Large intestine (tissue), 3 donors: ENCODE results near the gene SLC51A. TPM values are rescaled to one million over a fixed set of nuclear protein-coding genes. Genes with fewer than 3 reads are reported as not detected.
A peak's percentile ranks its signal among the peaks of the same experiment; 100 is the strongest.
"Not testable (repeated sequence)": the region's sequence is repeated elsewhere in the genome, so short reads cannot be mapped to it uniquely, and the experiment has no call there.

Source experiments
- DNase-seq, 2 donors: peaks; one replicate each; pipeline versions ENCODE4 v3.0.0 to v3.0.0-alpha.2; 2013
- H3K27ac ChIP-seq: one replicate; pipeline ENCODE4 v1.5.1; 2013; ENCODE audit warnings: low read length
- H3K27me3 ChIP-seq: 2 replicates; pipeline ENCODE4 v1.6.1; 2013; ENCODE audit warnings: low read length; ENCODE audit not compliant: control insufficient read depth, insufficient read depth
- H3K36me3 ChIP-seq: 2 replicates; pipeline ENCODE4 v1.6.1; 2013; ENCODE audit warnings: low read length; ENCODE audit not compliant: control insufficient read depth, insufficient read depth
- H3K4me1 ChIP-seq: one replicate; pipeline ENCODE4 v1.6.1; 2013; ENCODE audit warnings: low read length; ENCODE audit not compliant: control insufficient read depth, insufficient read depth
- H3K4me3 ChIP-seq: one replicate; pipeline ENCODE4 v1.5.1; 2013; ENCODE audit warnings: low read length
- H3K9me3 ChIP-seq: one replicate; pipeline ENCODE4 v1.6.1; 2013; ENCODE audit warnings: mild to moderate bottlenecking, low read depth, low read length, moderate library complexity; ENCODE audit not compliant: control insufficient read depth
- WGBS: methylation state at CpG from one replicate; pipeline ENCODE4 v1.1.5; 2013; ENCODE audit warnings: low lambda C conversion rate; ENCODE audit not compliant: insufficient coverage; 5-methylcytosine and 5-hydroxymethylcytosine counted together
- polyA plus RNA-seq: library from polyadenylated mRNA; unstranded; fragments of 120-200 nt; gene quantifications from one replicate; pipeline ENCODE4 v1.2.1, GENCODE V29; 2013

The SLC51A gene
- polyA plus RNA-seq, 1 donor, result 29.6 TPM

- DNase-seq, result no peak
- 47% methylated on average over 3 of the region's 14 CpGs for WGBS
- no peaks in the 10 kb centered on the region for H3K4me1 ChIP-seq
- H3K27me3 ChIP-seq, result no peaks in the 10 kb centered on the region
- H3K27ac ChIP-seq, result no peak overlapping the region
- H3K4me3 ChIP-seq, result no peak overlapping the region
- H3K36me3 ChIP-seq, result peaks cover 61% of the 10 kb centered on the region
- H3K9me3 ChIP-seq, result peaks cover 4% of the 10 kb centered on the region
These were observed 22.6 kb downstream of the SLC51A start for GRCh38 chr3:196238612-196239560.

- H3K4me1 ChIP-seq, result no peaks in the 10 kb centered on the region
- no peak overlapping the region for H3K4me3 ChIP-seq
- no peak overlapping the region for H3K27ac ChIP-seq
- 90% methylated on average over 2 of the region's 4 CpGs for WGBS
- no peaks in the 10 kb centered on the region for H3K27me3 ChIP-seq
- no peak for DNase-seq
- H3K36me3 ChIP-seq, result peaks cover 57% of the 10 kb centered on the region
- peaks cover 10% of the 10 kb centered on the region for H3K9me3 ChIP-seq
These were observed 24.1 kb downstream of the SLC51A start for GRCh38 chr3:196240424-196240823.

- peaks cover 62% of the 10 kb centered on the region for H3K36me3 ChIP-seq
- no peak overlapping the region for H3K27ac ChIP-seq
- H3K4me1 ChIP-seq, result no peaks in the 10 kb centered on the region
- H3K4me3 ChIP-seq, result no peak overlapping the region
- no peaks in the 10 kb centered on the region for H3K27me3 ChIP-seq
- no CpG with 5 or more reads among the region's 8 CpGs for WGBS
- no peak for DNase-seq
- peaks cover 10% of the 10 kb centered on the region for H3K9me3 ChIP-seq
These were observed 25.4 kb downstream of the SLC51A start for GRCh38 chr3:196241704-196242103.

- H3K9me3 ChIP-seq, H3K4me1 ChIP-seq, H3K27ac ChIP-seq, DNase-seq, H3K4me3 ChIP-seq, H3K27me3 ChIP-seq: not testable (repeated sequence)
- peaks cover 59% of the 10 kb centered on the region for H3K36me3 ChIP-seq
- WGBS, result no CpG with 5 or more reads among the region's 34 CpGs
These were observed 27.8 kb downstream of the SLC51A start for GRCh38 chr3:196244166-196244565.

GRCh38 chr3:196246612-196247308 lies 30.4 kb downstream of the SLC51A start:
- no peaks in the 10 kb centered on the region for H3K4me1 ChIP-seq
- 60% methylated on average over 1 of the region's 13 CpGs for WGBS
- peaks cover 10% of the 10 kb centered on the region for H3K9me3 ChIP-seq
- no peak for DNase-seq
- H3K36me3 ChIP-seq, result peaks cover 39% of the 10 kb centered on the region
- no peaks in the 10 kb centered on the region for H3K27me3 ChIP-seq
- H3K27ac ChIP-seq, result no peak overlapping the region
- H3K4me3 ChIP-seq, result no peak overlapping the region

GRCh38 chr3:196251918-196252317 lies 35.6 kb downstream of the SLC51A start:
- WGBS, result 100% methylated on average over 1 of the region's 16 CpGs
- no peak overlapping the region for H3K4me3 ChIP-seq

GRCh38 chr3:196254376-196255283 lies 38.3 kb downstream of the SLC51A start:
- Histone ChIP-seq H3K4me3 (no peak overlapping the region), H3K27ac (no peak overlapping the region), H3K36me3 (peaks cover 11% of the 10 kb centered on the region), H3K4me1 (peaks cover 6% of the 10 kb centered on the region), H3K9me3 (no peaks in the 10 kb centered on the region), H3K27me3 (no peaks in the 10 kb centered on the region)
- no peak for DNase-seq
- 100% methylated on average over 1 of the region's 5 CpGs for WGBS

More at GRCh38 chr3:196251918-196252317, 35.6 kb downstream of the SLC51A start:
- no peak for DNase-seq
- Histone ChIP-seq H3K27ac (no peak overlapping the region), H3K27me3 (no peaks in the 10 kb centered on the region), H3K9me3 (no peaks in the 10 kb centered on the region), H3K4me1 (peaks cover 6% of the 10 kb centered on the region), H3K36me3 (peaks cover 22% of the 10 kb centered on the region)

GRCh38 chr3:196255776-196256175 lies 39.4 kb downstream of the SLC51A start:
- Histone ChIP-seq H3K4me1 (peaks cover 6% of the 10 kb centered on the region), H3K27me3 (no peaks in the 10 kb centered on the region), H3K27ac (no peak overlapping the region), H3K36me3 (peaks cover 11% of the 10 kb centered on the region), H3K9me3 (no peaks in the 10 kb centered on the region), H3K4me3 (no peak overlapping the region)
- peak in 1 of 2 donors; percentile 23 for DNase-seq
- no CpG with 5 or more reads among the region's 1 CpG for WGBS

GRCh38 chr3:196260784-196261183 lies 44.5 kb downstream of the SLC51A start:
- Histone ChIP-seq H3K36me3 (peaks cover 17% of the 10 kb centered on the region), H3K27ac (no peak overlapping the region), H3K4me1 (no peaks in the 10 kb centered on the region), H3K9me3 (no peaks in the 10 kb centered on the region), H3K4me3 (no peak overlapping the region), H3K27me3 (no peaks in the 10 kb centered on the region)
- no peak for DNase-seq
- WGBS, result 92% methylated on average over 2 of the region's 4 CpGs

GRCh38 chr3:196263819-196264218 lies 47.5 kb downstream of the SLC51A start:
- Histone ChIP-seq H3K27me3 (no peaks in the 10 kb centered on the region), H3K9me3 (no peaks in the 10 kb centered on the region), H3K27ac (no peak overlapping the region), H3K4me1 (no peaks in the 10 kb centered on the region), H3K4me3 (no peak overlapping the region), H3K36me3 (peaks cover 24% of the 10 kb centered on the region)
- 80% methylated on average over 1 of the region's 7 CpGs for WGBS
- DNase-seq, result no peak
